Transverse colon (tissue), 4 donors: Measurements from ENCODE around the gene CHST11. TPM values are rescaled to one million over a fixed set of nuclear protein-coding genes. Genes with fewer than 3 reads are reported as not detected.

Experiments
- DNase-seq: peaks from one replicate; pipeline ENCODE4 v3.0.0-alpha.2; 2019
- H3K27ac ChIP-seq, 4 donors: fragments of 200-600 bp; sonication (generic); 2 replicates each; pipeline ENCODE4 v1.5.1; 2016 to 2018; ENCODE audit warnings: inconsistent platforms in 4 of 4
- H3K27me3 ChIP-seq: fragments of 200-600 bp; sonication (generic); 2 replicates; pipeline ENCODE4 v1.5.1; 2017; ENCODE audit warnings: inconsistent platforms
- H3K36me3 ChIP-seq, 4 donors: fragments of 200-600 bp; sonication (generic); 2 replicates each; pipeline ENCODE4 v1.5.1; 2017 to 2019; ENCODE audit warnings: inconsistent platforms in 4 of 4
- H3K4me1 ChIP-seq, 4 donors: fragments of 200-600 bp; sonication (generic); 2 replicates each; pipeline ENCODE4 v1.5.1; 2017 to 2020; ENCODE audit warnings: inconsistent platforms in 4 of 4
- H3K4me3 ChIP-seq, 4 donors: fragments of 200-600 bp; sonication (generic); 1 replicate in 1 of 4; 2 replicates in 3 of 4; pipeline versions ENCODE4 v1.5.1 to v1.6.1; 2017 to 2019; ENCODE audit warnings: inconsistent platforms in 4 of 4
- H3K9me3 ChIP-seq, 2 donors: fragments of 200-600 bp; sonication (generic); 2 replicates each; pipeline ENCODE4 v1.5.1; 2017 to 2019; ENCODE audit warnings: inconsistent platforms in 2 of 2
- CTCF ChIP-seq, 5 experiments: fragments of 200-600 bp in 3 of 5; fragments of 450-650 bp in 2 of 5; sonication (generic) in 3 of 5; IDR thresholded peaks; 1 replicate in 2 of 5; 2 replicates in 3 of 5; pipeline ENCODE4 v1.5.1; 2016 to 2017; ENCODE audit warnings: antibody characterized with exemption in 5 of 5, inconsistent platforms in 3 of 5, mild to moderate bottlenecking in 2 of 5, moderate library complexity in 1 of 5
- EP300 ChIP-seq: sonication (generic); formaldehyde crosslinking; IDR thresholded peaks from one replicate; pipeline ENCODE4 v1.6.1; 2017; ENCODE audit warnings: antibody characterized with exemption, low read depth
- POLR2A ChIP-seq: fragments of 450-650 bp; IDR thresholded peaks from one replicate; pipeline ENCODE4 v1.6.1; 2016; ENCODE audit warnings: antibody characterized with exemption, mild to moderate bottlenecking, moderate library complexity
- POLR2AphosphoS5 ChIP-seq, 3 donors: sonication (generic); formaldehyde crosslinking; IDR thresholded peaks; one replicate each; pipeline ENCODE4 v1.6.1; 2016; ENCODE audit warnings: antibody characterized with exemption in 3 of 3
- WGBS, 2 donors: methylation state at CpG; one replicate each; pipeline ENCODE4 v1.1.5; 2018; ENCODE audit warnings: low coverage in 1 of 2; 5-methylcytosine and 5-hydroxymethylcytosine counted together
- in situ Hi-C, 4 donors: fragments of 200-750 bp; cut with MboI; loops; one replicate each; pipeline versions ENCODE4 v1.15.0 to v1.15.1; 2017; ENCODE audit warnings: low sequenced_read_pairs in 3 of 4, low pct_ligation_motif_present in 1 of 4, low pct_unique_long_range_greater_than_20kb in 1 of 4
- intact Hi-C: fragments of 100-400 bp; cut with DNase I; formaldehyde crosslinking; loops from one replicate; pipeline ENCODE4 v1.15.1; 2023; ENCODE audit warnings: low total_unique reads
- total RNA-seq, 4 donors: library from RNA; depleted of rRNA; stranded (reverse); fragments of >200 nt; gene quantifications; one replicate each; pipeline ENCODE4 v1.1.0, GENCODE V29; 2016

CHST11 gene
- total RNA-seq, 4 donors from 2014 or later = 4.2 to 123 (median 31.5) TPM

DNA sequence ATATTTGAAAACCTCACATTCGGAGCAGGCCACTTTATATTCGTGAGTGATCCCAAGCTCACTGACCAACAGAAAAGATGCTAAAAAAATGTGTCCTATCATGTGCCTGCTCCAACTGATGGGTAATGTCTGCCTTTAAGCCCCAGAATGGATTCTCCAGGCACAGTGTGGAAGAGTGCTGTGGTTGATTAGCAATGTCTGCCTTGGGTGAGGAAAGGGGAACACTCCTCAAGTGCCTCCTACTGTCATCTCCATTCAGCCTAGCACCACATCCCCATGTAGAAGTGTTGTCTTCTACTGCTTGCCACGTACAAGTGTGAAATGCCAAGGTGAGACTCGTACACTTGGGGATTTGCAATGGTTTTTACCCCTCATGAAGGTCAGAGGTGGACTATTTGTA lies 302.0 kb downstream of the CHST11 start:
- TF ChIP-seq POLR2A = no peak
- no peak for TF ChIP-seq CTCF (IDR thresholded peaks at IDR 0.05)
- no peak for TF ChIP-seq EP300
- TF ChIP-seq POLR2AphosphoS5 (IDR thresholded peaks at IDR 0.05) = no peak
- Histone ChIP-seq H3K36me3 (no peaks in the 10 kb centered on the region), H3K27me3 (no peaks in the 10 kb centered on the region), H3K4me3 (no peak overlapping the region), H3K9me3 (no peaks in the 10 kb centered on the region), H3K4me1 (no peaks in the 10 kb centered on the region), H3K27ac (no peak overlapping the region)
- no peak for DNase-seq
- intact Hi-C loops = no loop called here
- WGBS, 2 donors = 93 to 100% methylated on average over 1 to 4 of the region's 4 CpGs
- in situ Hi-C loops = no loop called here

- H3K4me3 ChIP-seq = no peak overlapping the region
- H3K27me3 ChIP-seq = no peaks in the 10 kb centered on the region
- in situ Hi-C loops = no loop called here
- WGBS, 2 donors = 81% methylated on average over 5 of the region's 5 CpGs; no CpG with 5 or more reads in 1 of the 2 donors
- peaks cover 0 to 4% (median 0%) of the 10 kb centered on the region in 4 donors for H3K4me1 ChIP-seq
- H3K36me3 ChIP-seq = no peaks in the 10 kb centered on the region
- intact Hi-C loops = no loop called here
- DNase-seq = no peak
- no peak for TF ChIP-seq POLR2AphosphoS5 (IDR thresholded peaks at IDR 0.05)
- no peak for TF ChIP-seq CTCF (IDR thresholded peaks at IDR 0.05)
- TF ChIP-seq EP300 = no peak
- TF ChIP-seq POLR2A = no peak
- H3K9me3 ChIP-seq = no peaks in the 10 kb centered on the region
- H3K27ac ChIP-seq = no peak overlapping the region
These were observed 304.3 kb downstream of the CHST11 start for GRCh38 chr12:104761091-104761490.

DNA sequence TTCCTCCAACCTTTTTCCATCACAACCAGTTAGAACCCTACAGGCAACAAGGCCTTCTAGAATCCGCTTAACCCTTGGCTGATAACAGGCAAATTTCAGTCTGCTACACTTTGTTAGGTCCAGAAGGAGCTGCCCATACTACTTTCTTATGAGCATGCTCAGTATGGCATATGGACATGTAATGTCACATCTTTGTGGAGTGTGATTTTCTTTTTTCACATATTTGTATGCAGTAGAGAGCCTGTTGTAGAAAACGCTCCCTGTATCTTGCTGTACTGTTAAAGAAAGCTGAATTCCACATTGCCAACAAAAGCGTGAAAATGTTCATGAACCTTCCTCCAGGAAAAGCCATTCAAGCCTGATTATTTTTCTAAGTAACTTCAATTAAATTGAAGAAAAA lies 304.9 kb downstream of the CHST11 start:
- TF ChIP-seq EP300 (no peak), POLR2AphosphoS5 (IDR thresholded peaks at IDR 0.05) (no peak), CTCF (IDR thresholded peaks at IDR 0.05) (no peak), POLR2A (no peak)
- in situ Hi-C loops = no loop called here
- 93 to 95% methylated on average over 2 to 3 of the region's 3 CpGs for WGBS, 2 donors
- Histone ChIP-seq H3K4me3 (no peak overlapping the region), H3K27ac (no peak overlapping the region), H3K4me1 (peaks cover 0 to 4% (median 0%) of the 10 kb centered on the region in 4 donors), H3K9me3 (no peaks in the 10 kb centered on the region), H3K27me3 (no peaks in the 10 kb centered on the region), H3K36me3 (no peaks in the 10 kb centered on the region)
- intact Hi-C loops = no loop called here
- no peak for DNase-seq

GRCh38 chr12:104763168-104763805 lies 306.5 kb downstream of the CHST11 start:
- DNase-seq = no peak
- TF ChIP-seq CTCF (IDR thresholded peaks at IDR 0.05) (no peak), POLR2A (no peak), POLR2AphosphoS5 (IDR thresholded peaks at IDR 0.05) (no peak), EP300 (no peak)
- H3K4me3 ChIP-seq = no peak overlapping the region
- H3K36me3 ChIP-seq = no peaks in the 10 kb centered on the region
- no peaks in the 10 kb centered on the region for H3K9me3 ChIP-seq
- WGBS, 2 donors = 85 to 89% methylated on average over 3 to 6 of the region's 6 CpGs
- peaks cover 0 to 4% (median 0%) of the 10 kb centered on the region in 4 donors for H3K4me1 ChIP-seq
- in situ Hi-C loops (no loop called here), intact Hi-C loops (no loop called here)
- H3K27ac ChIP-seq = no peak overlapping the region
- no peaks in the 10 kb centered on the region for H3K27me3 ChIP-seq
